GM12878 (cell line): ENCODE results near the gene LYZL2.

Experiments
- CTCF ChIP-seq, 3 experiments: IDR thresholded peaks in 2 of 3; conservative IDR thresholded peaks in 1 of 3; 2 replicates each; pipeline ENCODE4 v1.5.1; 2011; ENCODE audit warnings: low read depth in 3 of 3, low read length in 3 of 3, mild to moderate bottlenecking in 3 of 3, control low read depth in 2 of 3, moderate library complexity in 2 of 3, inconsistent platforms in 1 of 3, mixed read lengths in 1 of 3; ENCODE audit not compliant: control insufficient read depth in 2 of 3, insufficient read depth in 1 of 3; ENCODE audit errors: extremely low read depth in 1 of 3
- EGR1 ChIP-seq, 2 experiments: IDR thresholded peaks; 1 replicate in 1 of 2; 2 replicates in 1 of 2; pipeline ENCODE4 v1.6.1; 2011 to 2012; ENCODE audit warnings: low read depth in 2 of 2, low read length in 2 of 2, borderline replicate concordance in 1 of 2, mild to moderate bottlenecking in 1 of 2, moderate library complexity in 1 of 2
- EP300 ChIP-seq, 2 experiments: fragments of 150-350 bp in 1 of 2; IDR thresholded peaks; 2 replicates each; pipeline ENCODE4 v1.6.1; 2011 to 2012; ENCODE audit warnings: low read depth in 2 of 2, low read length in 2 of 2, borderline replicate concordance in 1 of 2, improper control_type of control experiment in 1 of 2, inconsistent platforms in 1 of 2; ENCODE audit not compliant: control insufficient read depth in 1 of 2
- IRF5 ChIP-seq: fragments of 450-650 bp; IDR thresholded peaks from 2 replicates; pipeline ENCODE4 v1.6.1; 2017; ENCODE audit warnings: borderline replicate concordance
- MXI1 ChIP-seq: fragments of 150-350 bp; IDR thresholded peaks from 2 replicates; pipeline ENCODE4 v1.6.1; 2011; ENCODE audit warnings: low read depth, mild to moderate bottlenecking, inconsistent platforms, low read length, improper control_type of control experiment
- NFIC ChIP-seq: IDR thresholded peaks from 2 replicates; pipeline ENCODE4 v1.6.1; 2012; ENCODE audit warnings: low read depth, mild to moderate bottlenecking, inconsistent platforms, low read length, moderate library complexity
- NKRF ChIP-seq: fragments of 450-650 bp; conservative IDR thresholded peaks from 2 replicates; pipeline ENCODE4 v1.6.1; 2017; ENCODE audit warnings: mild to moderate bottlenecking, moderate library complexity
- POLR2A ChIP-seq: IDR thresholded peaks from 2 replicates; pipeline ENCODE4 v1.6.1; 2011; ENCODE audit warnings: low read depth, mild to moderate bottlenecking, low read length
- POLR2AphosphoS5 ChIP-seq: IDR thresholded peaks from 2 replicates; pipeline ENCODE4 v1.6.1; 2011; ENCODE audit warnings: mild to moderate bottlenecking, low read length, inconsistent platforms
- RBBP5 ChIP-seq: fragments of 200-600 bp; sonication (generic); conservative IDR thresholded peaks from 2 replicates; pipeline ENCODE4 v1.6.1; 2016
- SUZ12 ChIP-seq: fragments of 200-600 bp; sonication (generic); IDR thresholded peaks from one replicate; pipeline ENCODE4 v1.6.1; 2018; ENCODE audit warnings: antibody characterized with exemption, mild to moderate bottlenecking; ENCODE audit not compliant: unreplicated experiment

GRCh38 chr10:30565449-30565848, 64.1 kb downstream of the LYZL2 start:
- TF ChIP-seq SUZ12 (no peak), POLR2AphosphoS5 (no peak), POLR2A (no peak), IRF5 (no peak), MXI1 (no peak), CTCF (IDR thresholded peaks at IDR 0.05 in 2 of 3, conservative IDR thresholded peaks at IDR 0.05 in 1 of 3; ENCODE audit: control insufficient read depth in 2 of 3, extremely low read depth in 1 of 3, insufficient read depth in 1 of 3, low read depth in 3 of 3, low read length in 3 of 3) (no peak), EGR1 (IDR thresholded peaks at IDR 0.05; ENCODE audit: borderline replicate concordance in 1 of 2, low read depth in 2 of 2, low read length in 2 of 2) (no peak), NFIC (no peak), EP300 (IDR thresholded peaks at IDR 0.05; ENCODE audit: borderline replicate concordance in 1 of 2, control insufficient read depth in 1 of 2, low read depth in 2 of 2, low read length in 2 of 2) (no peak), NKRF (no peak), RBBP5 (no peak)
